HG03469 (cell line): Measurements from ENCODE around the gene FBL.
"Not testable (repeated sequence)": the region's sequence is repeated elsewhere in the genome, so short reads cannot be mapped to it uniquely, and the experiment has no call there.

ENCODE experiments used
- ATAC-seq: cut with Tn5 transposase; IDR thresholded peaks from one replicate; pipeline ENCODE4 v1.9.1; 2021; ENCODE audit warnings: mild to moderate bottlenecking, moderate library complexity, moderate number of reproducible peaks; ENCODE audit not compliant: unreplicated experiment

FBL gene

GRCh38 chr19:39826311-39826945 lies 19.8 kb downstream of the FBL start:
- ATAC-seq = no peak

GRCh38 chr19:39825531-39826076 lies 20.6 kb downstream of the FBL start:
- ATAC-seq = no peak

GRCh38 chr19:39825093-39825463 lies 21.1 kb downstream of the FBL start:
- no peak for ATAC-seq

- ATAC-seq = peak; percentile 47
Measured at GRCh38 chr19:39824143-39825092, 21.8 kb downstream of the FBL start.

GRCh38 chr19:39823686-39824085 lies 22.5 kb downstream of the FBL start:
- no peak for ATAC-seq

GRCh38 chr19:39820696-39821095 lies 25.5 kb downstream of the FBL start:
- no peak for ATAC-seq

- ATAC-seq = no peak
Measured at GRCh38 chr19:39819786-39820185, 26.4 kb downstream of the FBL start.

- ATAC-seq = no peak
Measured at GRCh38 chr19:39818626-39819097, 27.5 kb downstream of the FBL start.

GRCh38 chr19:39817888-39818561 lies 28.2 kb downstream of the FBL start:
- no peak for ATAC-seq

GRCh38 chr19:39816287-39817048 lies 29.7 kb downstream of the FBL start:
- ATAC-seq = no peak

- no peak for ATAC-seq
Measured at GRCh38 chr19:39814595-39814994, 31.6 kb downstream of the FBL start.

GRCh38 chr19:39814111-39814510 lies 32.1 kb downstream of the FBL start:
- not testable (repeated sequence) for ATAC-seq

- no peak for ATAC-seq
Measured at GRCh38 chr19:39813264-39813993, 32.8 kb downstream of the FBL start.

- ATAC-seq = no peak
Measured at GRCh38 chr19:39811064-39811463, 35.1 kb downstream of the FBL start.

- ATAC-seq = no peak
Measured at GRCh38 chr19:39810424-39810823, 35.8 kb downstream of the FBL start.

GRCh38 chr19:39809368-39809767 lies 36.8 kb downstream of the FBL start:
- ATAC-seq = no peak

- not testable (repeated sequence) for ATAC-seq
Measured at GRCh38 chr19:39808688-39809087, 37.5 kb downstream of the FBL start.

GRCh38 chr19:39807846-39808364 lies 38.3 kb downstream of the FBL start:
- ATAC-seq = no peak

- no peak for ATAC-seq
Measured at GRCh38 chr19:39805104-39805503, 41.1 kb downstream of the FBL start.

- no peak for ATAC-seq
Measured at GRCh38 chr19:39802958-39803357, 43.2 kb downstream of the FBL start.
